Naive thymus-derived CD4-positive, alpha-beta T cell (primary cell): ENCODE results near the gene FAT3. TPM values are rescaled to one million over a fixed set of nuclear protein-coding genes. Genes with fewer than 3 reads are reported as not detected.

Source experiments
- ATAC-seq: fragments of 150-1000 bp; cut with Tn5 transposase; 2 replicates; pipeline ENCODE4 v1.10.0; 2021; ENCODE audit warnings: mild to moderate bottlenecking, moderate library complexity
- CTCF ChIA-PET: fragments of 350-600 bp; sonication (Branson Sonifier 250); formaldehyde crosslinking; loops from one replicate; lab custom pipeline; 2021; ENCODE audit warnings: antibody characterized with exemption; lab: Charles Lee
- POLR2A ChIA-PET: fragments of 350-600 bp; sonication (Branson Sonifier 250); formaldehyde crosslinking; loops from one replicate; lab custom pipeline; 2021; ENCODE audit warnings: antibody characterized with exemption, inconsistent platforms; lab: Charles Lee
- DNase-seq, 9 donors: peaks; one replicate each; pipeline versions ENCODE4 v3.0.0 to v3.0.0-alpha.2; 2020 to 2022; ENCODE audit warnings: mixed read lengths in 1 of 9
- H3K27ac ChIP-seq: one replicate; pipeline ENCODE4 v1.7.0; 2013; ENCODE audit warnings: mild to moderate bottlenecking, low read depth, low read length, moderate library complexity
- H3K27me3 ChIP-seq, 2 donors: one replicate each; pipeline ENCODE4 v1.7.0; 2013; ENCODE audit warnings: low read length in 2 of 2, mild to moderate bottlenecking in 2 of 2, moderate library complexity in 2 of 2; ENCODE audit not compliant: control insufficient read depth in 2 of 2, insufficient read depth in 2 of 2
- H3K36me3 ChIP-seq, 3 experiments: 1 replicate in 2 of 3; 2 replicates in 1 of 3; pipeline ENCODE4 v1.7.0; 2013; ENCODE audit warnings: low read length in 3 of 3, mild to moderate bottlenecking in 3 of 3, moderate library complexity in 1 of 3; ENCODE audit not compliant: insufficient read depth in 3 of 3, control insufficient read depth in 2 of 3
- H3K4me1 ChIP-seq, 2 donors: one replicate each; pipeline ENCODE4 v1.7.0; 2013; ENCODE audit warnings: low read length in 2 of 2, mild to moderate bottlenecking in 2 of 2, moderate library complexity in 1 of 2; ENCODE audit not compliant: control insufficient read depth in 2 of 2, insufficient read depth in 2 of 2
- H3K4me3 ChIP-seq: 2 replicates; pipeline ENCODE4 v1.7.0; 2013; ENCODE audit warnings: mild to moderate bottlenecking, low read length
- H3K9me3 ChIP-seq, 3 experiments: 1 replicate in 2 of 3; 2 replicates in 1 of 3; pipeline ENCODE4 v1.7.0; 2013; ENCODE audit warnings: low read length in 3 of 3; ENCODE audit not compliant: control insufficient read depth in 2 of 3
- H3K27ac Mint-ChIP-seq, 9 donors: one replicate each; pipeline ENCODE4 v1.8.0; 2020 to 2022; ENCODE audit warnings: mixed read lengths in 9 of 9, mild to moderate bottlenecking in 8 of 9, moderate library complexity in 5 of 9, inconsistent platforms in 2 of 9
- H3K27me3 Mint-ChIP-seq, 5 donors: one replicate each; pipeline ENCODE4 v1.8.0; 2021 to 2022; ENCODE audit warnings: mixed read lengths in 5 of 5, mild to moderate bottlenecking in 1 of 5
- H3K36me3 Mint-ChIP-seq, 5 donors: one replicate each; pipeline ENCODE4 v1.8.0; 2020 to 2022; ENCODE audit warnings: mixed read lengths in 5 of 5, mild to moderate bottlenecking in 3 of 5, inconsistent platforms in 1 of 5
- H3K4me1 Mint-ChIP-seq, 7 donors: one replicate each; pipeline ENCODE4 v1.8.0; 2020 to 2022; ENCODE audit warnings: mixed read lengths in 7 of 7, mild to moderate bottlenecking in 3 of 7, inconsistent platforms in 1 of 7
- H3K4me3 Mint-ChIP-seq, 10 donors: one replicate each; pipeline ENCODE4 v1.8.0; 2020 to 2022; ENCODE audit warnings: mild to moderate bottlenecking in 10 of 10, mixed read lengths in 10 of 10, moderate library complexity in 6 of 10, inconsistent platforms in 2 of 10
- H3K9me3 Mint-ChIP-seq, 11 donors: one replicate each; pipeline ENCODE4 v1.8.0; 2020 to 2022; ENCODE audit warnings: mixed read lengths in 11 of 11, mild to moderate bottlenecking in 4 of 11, inconsistent platforms in 1 of 11, moderate library complexity in 1 of 11
- intact Hi-C, 2 donors: fragments of 100-400 bp; cut with micrococcal nuclease; formaldehyde crosslinking; loops; one replicate each; pipeline ENCODE4 v1.15.1; 2023
- polyA plus RNA-seq, 2 donors: library from polyadenylated mRNA; unstranded; fragments of 300-500 nt; fragmentation: Illumina TruSeq; gene quantifications; one replicate each; pipeline ENCODE4 v1.2.3, GENCODE V29; 2021
- total RNA-seq, 6 experiments: library from RNA in 5 of 6; stranded (reverse) in 5 of 6; gene quantifications; 1 replicate in 5 of 6; 2 replicates in 1 of 6; pipeline ENCODE4 v1.2.3 and lab custom pipeline; 2021 to 2026

The FAT3 gene
- total and polyA plus RNA-seq, 7 experiments from 2014 or later, result not detected

- H3K4me1 Mint-ChIP-seq, result no peaks in the 10 kb centered on the region
Measured at GRCh38 chr11:92249156-92249753, 24.6 kb downstream of the FAT3 start.

GRCh38 chr11:92251980-92252379 lies 27.4 kb downstream of the FAT3 start:
- ChIA-PET POLR2A (no interaction called here), CTCF (no interaction called here)
- Histone ChIP-seq H3K4me3 (no peak overlapping the region), H3K36me3 (no peaks in the 10 kb centered on the region), H3K27me3 (no peaks in the 10 kb centered on the region), H3K9me3 (no peaks in the 10 kb centered on the region), H3K27ac (no peak overlapping the region), H3K4me1 (no peaks in the 10 kb centered on the region)
- Mint-ChIP-seq H3K9me3 (peaks cover 0 to 5% (median 0%) of the 10 kb centered on the region in 11 donors), H3K27ac (no peak overlapping the region), H3K27me3 (no peaks in the 10 kb centered on the region), H3K4me1 (no peaks in the 10 kb centered on the region), H3K4me3 (no peak overlapping the region), H3K36me3 (peaks cover 0 to 4% (median 0%) of the 10 kb centered on the region in 5 donors)
- ATAC-seq (no peak), DNase-seq (no peak)
- intact Hi-C loops, result no loop called here

More at GRCh38 chr11:92249156-92249753, 24.6 kb downstream of the FAT3 start:
- ChIA-PET POLR2A (no interaction called here), CTCF (no interaction called here)
- Mint-ChIP-seq H3K27me3 (no peaks in the 10 kb centered on the region), H3K36me3 (peaks cover 0 to 4% (median 0%) of the 10 kb centered on the region in 5 donors), H3K4me3 (no peak overlapping the region), H3K9me3 (peaks cover 0 to 5% (median 3%) of the 10 kb centered on the region in 11 donors), H3K27ac (no peak overlapping the region)
- no peak overlapping the region for H3K27ac ChIP-seq
- intact Hi-C loops, result no loop called here
- no peak overlapping the region for H3K4me3 ChIP-seq
- no peaks in the 10 kb centered on the region for H3K27me3 ChIP-seq
- H3K4me1 ChIP-seq, result no peaks in the 10 kb centered on the region
- H3K36me3 ChIP-seq, result no peaks in the 10 kb centered on the region
- ATAC-seq, result no peak
- no peaks in the 10 kb centered on the region for H3K9me3 ChIP-seq
- no peak for DNase-seq

- POLR2A ChIA-PET, result no interaction called here
- H3K27me3 ChIP-seq, result no peaks in the 10 kb centered on the region
- H3K4me1 ChIP-seq, result no peaks in the 10 kb centered on the region
- no peak overlapping the region for H3K4me3 ChIP-seq
- no peaks in the 10 kb centered on the region for H3K4me1 Mint-ChIP-seq
- ATAC-seq (no peak), DNase-seq (no peak)
- CTCF ChIA-PET, result no interaction called here
- peaks cover 0 to 4% (median 0%) of the 10 kb centered on the region in 5 donors for H3K36me3 Mint-ChIP-seq
- no peaks in the 10 kb centered on the region for H3K27me3 Mint-ChIP-seq
- H3K9me3 Mint-ChIP-seq, result peaks cover 0 to 5% (median 0%) of the 10 kb centered on the region in 11 donors
- H3K4me3 Mint-ChIP-seq, result no peak overlapping the region
- H3K27ac Mint-ChIP-seq, result no peak overlapping the region
- H3K27ac ChIP-seq, result no peak overlapping the region
- intact Hi-C loops, result no loop called here
- no peaks in the 10 kb centered on the region for H3K36me3 ChIP-seq
- H3K9me3 ChIP-seq, result no peaks in the 10 kb centered on the region
Measured at GRCh38 chr11:92253421-92253820, 28.8 kb downstream of the FAT3 start.

- Histone ChIP-seq H3K9me3 (no peaks in the 10 kb centered on the region), H3K27ac (no peak overlapping the region), H3K27me3 (no peaks in the 10 kb centered on the region), H3K4me1 (no peaks in the 10 kb centered on the region), H3K4me3 (no peak overlapping the region), H3K36me3 (no peaks in the 10 kb centered on the region)
- Mint-ChIP-seq H3K27me3 (peaks cover 0 to 3% (median 0%) of the 10 kb centered on the region in 5 donors), H3K27ac (no peak overlapping the region), H3K9me3 (peaks cover 0 to 5% (median 0%) of the 10 kb centered on the region in 11 donors), H3K4me3 (no peak overlapping the region), H3K4me1 (no peaks in the 10 kb centered on the region), H3K36me3 (peaks cover 0 to 4% (median 0%) of the 10 kb centered on the region in 5 donors)
- POLR2A ChIA-PET, result no interaction called here
- DNase-seq (no peak), ATAC-seq (no peak)
- intact Hi-C loops, result no loop called here
- CTCF ChIA-PET, result no interaction called here
Measured at GRCh38 chr11:92253945-92254344, 29.3 kb downstream of the FAT3 start.

- Mint-ChIP-seq H3K36me3 (peaks cover 0 to 4% (median 0%) of the 10 kb centered on the region in 5 donors), H3K9me3 (peaks cover 0 to 9% (median 0%) of the 10 kb centered on the region in 11 donors), H3K27me3 (peaks cover 0 to 3% (median 0%) of the 10 kb centered on the region in 5 donors), H3K4me3 (no peak overlapping the region), H3K4me1 (no peaks in the 10 kb centered on the region), H3K27ac (no peak overlapping the region)
- POLR2A ChIA-PET, result no interaction called here
- intact Hi-C loops, result no loop called here
- DNase-seq (no peak), ATAC-seq (no peak)
- CTCF ChIA-PET, result no interaction called here
- no peak overlapping the region for H3K4me3 ChIP-seq
- H3K27ac ChIP-seq, result no peak overlapping the region
- H3K27me3 ChIP-seq, result no peaks in the 10 kb centered on the region
- H3K36me3 ChIP-seq, result no peaks in the 10 kb centered on the region
- H3K9me3 ChIP-seq, result no peaks in the 10 kb centered on the region
- no peaks in the 10 kb centered on the region for H3K4me1 ChIP-seq
Measured at GRCh38 chr11:92257536-92257935, 32.9 kb downstream of the FAT3 start.

GRCh38 chr11:92259861-92260260 lies 35.2 kb downstream of the FAT3 start:
- Mint-ChIP-seq H3K4me3 (no peak overlapping the region), H3K9me3 (peaks cover 0 to 5% (median 0%) of the 10 kb centered on the region in 11 donors), H3K36me3 (no peaks in the 10 kb centered on the region), H3K4me1 (no peaks in the 10 kb centered on the region), H3K27me3 (peaks cover 0 to 3% (median 0%) of the 10 kb centered on the region in 5 donors), H3K27ac (no peak overlapping the region)
- H3K4me1 ChIP-seq, result no peaks in the 10 kb centered on the region
- no peaks in the 10 kb centered on the region for H3K36me3 ChIP-seq
- H3K27me3 ChIP-seq, result no peaks in the 10 kb centered on the region
- intact Hi-C loops, result no loop called here
- H3K9me3 ChIP-seq, result no peaks in the 10 kb centered on the region
- no peak overlapping the region for H3K27ac ChIP-seq
- DNase-seq, result no peak
- ATAC-seq, result no peak
- no peak overlapping the region for H3K4me3 ChIP-seq
- ChIA-PET CTCF (no interaction called here), POLR2A (no interaction called here)

- intact Hi-C loops, result no loop called here
- Mint-ChIP-seq H3K36me3 (no peaks in the 10 kb centered on the region), H3K27me3 (no peaks in the 10 kb centered on the region), H3K4me1 (no peaks in the 10 kb centered on the region), H3K9me3 (peaks cover 0 to 7% (median 0%) of the 10 kb centered on the region in 11 donors), H3K4me3 (no peak overlapping the region), H3K27ac (no peak overlapping the region)
- Histone ChIP-seq H3K27ac (no peak overlapping the region), H3K4me3 (no peak overlapping the region), H3K4me1 (no peaks in the 10 kb centered on the region), H3K9me3 (no peaks in the 10 kb centered on the region), H3K36me3 (no peaks in the 10 kb centered on the region), H3K27me3 (no peaks in the 10 kb centered on the region)
- ChIA-PET POLR2A (no interaction called here), CTCF (no interaction called here)
- DNase-seq, result no peak
- ATAC-seq, result no peak
Measured at GRCh38 chr11:92264350-92264749, 39.7 kb downstream of the FAT3 start.
